Cerebellar nuclear complex (tissue), 1 donor: ENCODE measurements around the gene RYR2.

Experiments used
- DNase-seq, 2 experiments: peaks; one replicate each; lab custom pipeline; 2025; lab: John Stamatoyannopoulos, UW

The RYR2 gene

DNA sequence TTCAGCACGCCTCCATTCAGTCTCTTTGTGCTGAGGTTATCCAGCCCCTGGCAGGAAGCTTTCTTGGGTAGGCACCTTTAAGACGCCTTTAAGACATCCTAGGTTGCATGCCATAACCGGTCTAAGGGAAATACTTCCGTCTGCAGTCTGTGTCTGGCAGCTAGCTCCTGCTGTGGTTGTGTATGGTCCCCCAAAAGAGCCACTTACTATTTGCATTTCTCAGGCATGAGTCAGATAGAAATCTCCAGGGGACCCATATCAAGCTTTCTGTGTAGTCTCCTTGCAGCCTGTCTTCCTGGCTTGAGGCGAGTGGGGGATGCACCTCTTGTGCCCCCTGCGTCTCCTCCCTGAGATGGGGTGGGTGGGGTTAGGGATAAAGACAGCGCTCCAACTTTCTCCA, 10.0 kb upstream of the RYR2 start:
- no peak for DNase-seq

DNA sequence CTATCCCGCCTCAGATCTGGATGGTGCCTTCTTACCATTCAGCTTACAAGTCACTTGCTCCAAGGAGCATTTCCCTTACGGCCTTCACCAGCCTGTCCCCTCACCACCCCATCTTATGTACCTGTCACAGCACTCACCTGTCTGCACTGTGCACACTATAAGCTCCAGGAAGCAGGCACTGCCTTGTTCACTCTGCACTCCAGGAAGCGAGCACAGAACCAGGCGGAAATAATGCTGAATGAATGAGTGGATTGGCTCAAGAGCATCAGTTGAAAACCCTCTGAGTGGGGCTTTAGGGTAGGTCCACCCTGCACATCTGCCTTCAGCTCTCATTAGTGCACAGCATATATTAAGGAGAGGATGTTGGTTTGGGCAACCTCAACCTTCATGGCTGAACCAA, 8.9 kb upstream of the RYR2 start:
- no peak for DNase-seq

DNA sequence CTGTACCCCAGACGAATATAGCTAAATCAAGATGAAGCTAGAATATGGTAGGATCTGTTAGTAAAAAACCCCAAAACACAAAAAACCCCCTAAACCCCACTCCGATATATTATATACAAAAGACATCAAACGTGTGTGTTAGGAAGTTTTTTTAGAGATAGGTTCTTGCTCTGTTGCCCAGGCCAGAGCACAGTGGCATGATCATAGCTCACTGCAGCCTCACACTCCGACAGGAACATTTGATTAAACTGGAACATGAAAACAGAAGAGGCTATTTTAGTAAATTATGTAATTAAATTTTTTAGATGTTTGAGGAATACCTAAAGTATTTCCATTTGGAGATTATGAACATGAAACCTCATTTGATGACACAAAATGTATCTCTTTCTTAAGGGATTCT, 8.2 kb upstream of the RYR2 start:
- no peak for DNase-seq

DNA sequence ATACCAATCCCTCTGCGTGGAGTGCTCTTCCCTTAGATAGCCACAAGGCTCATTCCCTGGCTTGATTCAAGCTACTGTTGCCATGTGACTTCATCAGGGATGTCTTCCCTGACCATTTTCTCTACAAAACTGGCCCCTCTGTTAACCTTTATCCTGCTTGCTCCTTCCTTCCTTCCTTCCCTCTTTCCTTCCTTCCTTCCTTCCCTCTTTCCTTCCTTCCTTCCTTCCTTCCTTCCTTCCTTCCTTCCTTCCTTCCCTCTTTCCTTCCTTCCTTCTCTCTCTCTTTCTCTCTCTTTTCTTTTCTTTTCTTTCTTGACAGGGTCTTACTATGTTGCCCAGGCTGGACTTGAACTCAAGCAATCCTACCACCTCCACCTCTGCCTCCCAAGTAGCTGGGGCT, 6.2 kb upstream of the RYR2 start:
- DNase-seq, result no peak

DNA sequence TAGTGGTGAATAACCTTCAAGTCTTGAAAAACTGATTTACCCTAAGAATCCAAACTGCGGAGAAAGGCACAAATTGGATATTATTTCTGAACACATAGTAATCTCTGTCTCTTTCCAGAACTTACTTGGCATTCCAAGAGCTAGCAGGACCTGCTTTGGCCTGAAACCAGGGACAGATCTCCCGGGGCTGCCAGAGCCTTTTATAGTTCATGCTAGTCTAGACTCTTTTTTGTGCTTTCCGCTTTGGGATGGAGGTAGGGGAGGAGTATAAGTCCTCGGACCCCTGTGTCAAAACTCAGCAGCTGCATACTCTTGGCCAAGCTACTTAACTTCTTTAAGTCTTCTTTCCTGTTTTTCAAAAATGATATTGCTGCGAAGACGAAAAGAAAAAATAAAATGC, 3.8 kb upstream of the RYR2 start:
- DNase-seq, result no peak

DNA sequence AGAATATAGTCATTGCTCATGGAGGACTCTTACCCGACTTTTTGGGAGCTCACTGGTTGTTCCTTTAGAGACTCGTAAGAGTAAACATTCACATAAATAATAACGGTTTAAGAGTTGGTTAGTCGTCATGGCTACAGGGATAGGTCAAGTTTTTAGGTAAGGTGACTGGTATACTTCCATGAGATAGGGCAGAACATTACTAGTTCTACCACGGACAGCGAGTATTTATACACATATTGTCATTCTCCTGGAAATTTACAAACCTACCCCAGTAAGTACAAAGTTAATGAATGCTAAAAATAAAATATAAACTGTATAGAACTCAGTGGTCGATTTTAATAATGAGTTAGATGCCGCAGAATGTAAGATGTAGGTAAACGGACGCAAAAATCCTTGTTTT, 1.2 kb upstream of the RYR2 start:
- DNase-seq, result no peak

DNA sequence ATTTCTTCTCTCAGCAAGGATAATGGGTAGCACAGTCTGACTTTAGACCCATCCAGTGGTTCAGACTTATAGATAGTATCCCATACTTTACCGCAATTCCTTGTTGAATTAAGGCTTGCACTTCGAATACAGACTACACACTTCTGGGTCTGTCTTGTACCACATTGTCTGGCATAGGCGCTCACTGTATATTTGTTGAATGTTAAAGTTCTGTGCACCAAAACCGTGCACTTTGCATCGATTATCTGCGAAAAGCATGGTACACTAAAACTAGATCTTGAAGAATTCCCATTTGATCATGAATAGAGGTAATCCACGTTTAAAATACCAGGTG, 556 bp upstream of the RYR2 start:
- DNase-seq, result no peak

DNA sequence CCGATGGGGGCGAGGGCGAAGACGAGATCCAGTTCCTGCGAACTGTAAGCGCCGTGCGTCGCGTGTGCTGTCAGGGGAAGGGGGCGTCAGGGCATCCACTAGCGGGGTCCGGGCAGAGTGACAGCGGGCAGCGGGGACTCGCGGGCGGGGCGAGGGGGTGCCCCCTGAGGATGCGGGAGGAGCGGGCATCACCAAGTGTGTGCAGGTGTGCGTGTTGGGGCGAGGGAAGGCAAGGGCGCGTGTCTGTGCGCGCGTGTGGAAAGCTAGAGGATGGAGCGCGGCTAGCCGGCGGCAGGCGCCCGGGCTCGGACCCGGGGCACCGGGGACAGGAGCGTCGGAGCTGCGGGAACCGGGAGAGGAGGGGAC, 525 bp downstream of the RYR2 start:
- DNase-seq, result no peak

DNA sequence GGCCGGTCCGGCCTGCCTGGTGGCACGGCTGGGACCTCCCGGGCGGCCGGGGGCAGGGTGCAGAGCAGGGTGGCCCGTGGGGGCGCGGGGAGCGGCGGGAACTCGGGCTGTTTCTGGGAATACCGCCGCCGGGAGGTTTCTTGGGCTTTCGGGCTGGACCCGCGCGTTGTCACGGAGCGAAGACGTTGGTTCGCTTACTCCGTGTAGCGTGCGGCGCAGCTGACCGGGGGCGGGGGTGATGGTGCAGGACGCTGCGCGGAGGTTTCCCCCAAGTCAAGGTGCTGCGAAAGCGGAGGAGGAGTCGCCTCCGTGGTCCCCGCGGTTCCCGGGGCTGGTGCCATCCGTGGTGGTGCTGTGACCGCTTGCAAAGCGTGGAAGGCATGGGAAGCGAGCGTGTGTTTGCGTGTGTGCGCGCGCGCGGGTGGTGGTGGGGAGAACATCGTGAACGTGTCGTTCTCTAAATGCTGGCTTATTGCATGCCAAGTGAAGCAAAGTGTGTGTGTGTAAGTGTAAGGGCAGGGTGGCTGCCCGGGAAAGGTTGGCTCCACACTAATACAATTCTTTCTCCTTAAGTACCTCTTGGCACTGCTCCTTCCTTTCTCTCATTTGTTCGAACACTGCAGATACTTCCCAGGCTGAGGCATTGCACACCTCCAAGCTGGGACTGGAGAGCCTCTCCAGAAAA, 1.1 kb downstream of the RYR2 start:
- DNase-seq, result peak in 1 of 2 experiments; percentile 43

DNA sequence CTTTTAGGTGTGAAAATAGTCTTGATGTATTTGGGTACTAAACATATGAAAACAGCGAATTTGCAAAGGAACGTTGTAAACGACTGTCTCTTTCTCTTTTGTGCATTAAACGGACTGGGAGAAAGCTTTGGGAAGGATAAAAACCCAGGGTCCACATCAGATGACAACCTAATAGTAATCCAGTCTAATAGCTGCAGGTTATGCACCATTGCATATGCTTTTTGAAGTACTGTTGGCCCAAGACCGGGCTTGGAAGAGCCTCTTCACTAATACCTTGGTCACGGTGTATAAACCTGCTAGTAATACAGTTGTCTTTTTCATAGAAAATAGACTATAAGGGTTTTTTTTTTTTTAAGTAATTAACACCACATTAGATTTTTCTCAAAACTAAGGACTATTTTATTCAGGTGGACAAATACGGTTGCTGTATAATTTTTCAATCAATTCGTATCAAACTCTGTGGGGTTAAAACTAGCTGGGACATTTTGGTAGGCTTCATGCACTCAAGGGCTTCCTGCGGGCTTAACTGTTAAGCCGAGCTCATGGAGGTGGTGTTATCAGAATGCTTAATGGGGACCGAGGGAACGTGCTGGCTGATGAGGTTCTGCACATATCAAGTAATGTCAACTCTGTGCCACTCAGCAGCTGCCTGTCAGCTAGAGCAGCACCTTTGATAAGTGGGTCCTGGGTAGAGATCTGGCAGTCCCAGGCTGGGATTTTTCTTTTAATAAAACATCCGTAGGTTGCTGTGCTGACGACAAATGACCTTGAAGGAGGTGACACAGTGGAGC, 2.1 kb downstream of the RYR2 start:
- DNase-seq, result no peak

DNA sequence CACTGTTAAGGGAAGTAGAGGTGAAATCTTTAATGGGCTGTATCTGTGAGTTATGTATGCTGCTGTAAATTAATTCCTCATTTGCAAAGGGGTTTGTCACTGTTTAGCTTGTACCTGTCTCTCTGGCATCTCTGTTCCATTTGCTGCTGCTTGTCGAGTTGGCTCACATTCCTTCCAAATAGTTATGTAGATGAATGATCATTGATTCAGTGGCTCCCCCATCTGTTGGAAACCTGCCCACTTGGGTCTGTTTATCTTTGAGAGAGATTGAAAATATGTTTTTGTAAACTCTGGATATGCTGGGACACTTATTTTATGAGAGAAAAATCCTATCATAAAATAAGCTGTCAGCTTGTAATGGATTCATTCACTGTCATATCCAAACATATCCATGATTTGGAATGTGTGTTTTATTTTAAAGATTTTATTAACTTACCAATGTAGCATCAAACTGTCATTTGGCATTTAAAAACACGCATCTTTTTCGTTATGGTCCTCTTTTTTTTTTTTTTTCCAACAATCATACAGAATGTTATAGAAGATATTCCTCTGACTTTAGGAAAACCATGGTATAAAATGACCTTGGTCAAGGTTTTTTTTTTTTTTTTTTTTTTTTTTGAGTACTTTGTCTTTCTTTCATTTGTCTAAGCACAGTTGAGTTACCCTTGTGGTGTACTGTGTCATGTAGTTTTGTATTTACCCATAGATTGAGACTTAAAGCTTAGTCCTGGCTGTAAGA, 3.5 kb downstream of the RYR2 start:
- no peak for DNase-seq

DNA sequence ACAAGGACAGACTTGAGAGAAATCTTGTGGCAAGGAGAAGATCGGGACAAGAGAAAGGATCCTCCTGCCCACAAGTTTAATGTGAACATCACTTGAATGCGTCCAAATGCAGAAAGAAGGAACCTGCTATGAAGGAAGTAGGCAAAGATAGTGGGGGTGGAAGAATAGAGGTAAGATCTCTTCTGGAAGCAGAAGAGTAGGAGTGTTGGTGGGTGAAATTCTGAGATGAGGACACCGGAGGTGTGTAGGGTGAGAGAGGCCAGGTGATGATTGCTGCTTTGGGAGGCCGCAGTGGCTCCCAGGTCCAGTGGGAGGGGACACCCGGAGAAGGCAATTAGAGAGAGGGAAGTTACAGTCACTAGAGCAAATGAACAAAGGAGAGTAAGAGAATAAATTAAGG, 6.8 kb downstream of the RYR2 start:
- no peak for DNase-seq

DNA sequence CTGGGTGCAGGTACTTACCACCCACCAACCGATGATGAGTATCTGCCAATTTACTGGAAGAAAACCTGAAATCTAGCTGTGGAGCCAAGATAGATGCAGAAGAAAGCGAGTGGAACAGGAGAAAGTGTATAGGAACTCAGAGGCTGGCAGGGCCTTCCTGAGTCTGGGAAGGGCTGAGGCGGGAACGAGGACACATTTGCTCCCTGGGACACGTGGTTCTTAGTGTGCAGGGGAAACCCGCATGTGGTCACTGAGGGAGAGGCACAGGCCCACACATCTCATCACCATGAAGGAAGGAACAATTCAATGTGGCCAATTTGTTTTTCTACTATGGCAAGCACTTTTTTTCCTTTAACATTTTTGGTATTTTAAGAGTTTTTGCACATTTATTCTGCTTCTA, 8.2 kb downstream of the RYR2 start:
- no peak for DNase-seq

DNA sequence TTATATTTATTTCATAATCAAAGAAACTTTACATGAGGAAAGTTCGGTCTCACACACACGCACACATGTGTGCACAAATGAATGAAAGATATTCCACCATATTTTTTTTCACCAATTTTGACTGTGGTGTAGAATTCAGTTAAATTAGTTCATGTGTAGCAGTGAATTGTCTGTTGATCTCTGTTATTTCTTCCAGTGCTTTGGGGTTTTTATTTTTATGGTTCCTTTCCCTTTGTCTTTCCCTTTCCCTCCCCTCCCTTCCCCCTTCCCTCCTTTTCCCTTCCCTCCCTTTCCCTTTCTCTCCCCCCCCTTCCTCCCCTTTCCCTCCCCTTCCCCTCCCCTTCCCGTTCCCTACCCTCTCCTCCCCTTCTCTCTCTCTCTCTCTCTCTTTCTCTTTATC, 8.9 kb downstream of the RYR2 start:
- no peak for DNase-seq

DNA sequence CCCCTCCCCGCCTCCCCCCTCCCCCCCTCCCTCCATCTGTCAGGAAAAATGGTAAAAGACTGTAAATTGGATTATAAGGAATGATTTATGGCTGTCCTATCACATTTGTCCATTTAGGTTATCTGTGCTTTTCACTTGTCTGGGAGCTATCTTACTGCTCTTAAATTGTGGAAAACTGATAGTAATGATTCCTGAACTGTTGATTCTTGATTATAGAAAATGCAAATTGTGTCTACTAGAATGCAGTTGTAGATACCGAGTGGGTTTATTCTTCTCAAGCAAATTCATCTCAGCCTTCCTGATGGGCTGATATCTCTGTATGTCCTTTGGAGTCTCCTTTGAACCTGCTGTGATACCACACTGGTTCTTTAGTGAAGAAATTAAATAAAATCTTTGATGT, 12.3 kb downstream of the RYR2 start:
- no peak for DNase-seq

DNA sequence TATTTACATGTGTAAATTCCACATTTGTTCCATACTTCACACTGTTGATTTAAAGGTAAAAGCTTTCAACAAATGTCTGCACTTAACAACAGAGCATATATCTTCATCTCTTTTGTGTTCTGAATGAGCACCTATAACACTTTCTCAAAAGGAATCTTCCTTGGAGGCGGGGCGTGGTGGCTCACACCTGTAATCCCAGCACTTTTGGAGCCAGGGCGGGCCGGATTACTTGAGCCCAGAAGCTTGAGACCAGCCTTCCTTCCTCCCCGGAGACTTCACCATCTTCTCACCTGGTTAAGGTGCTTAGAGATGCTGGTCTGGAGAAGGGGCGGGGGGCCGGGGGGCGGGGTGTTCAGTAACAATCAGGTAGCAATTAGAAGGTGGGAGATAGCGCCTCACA, 16.5 kb downstream of the RYR2 start:
- no peak for DNase-seq

DNA sequence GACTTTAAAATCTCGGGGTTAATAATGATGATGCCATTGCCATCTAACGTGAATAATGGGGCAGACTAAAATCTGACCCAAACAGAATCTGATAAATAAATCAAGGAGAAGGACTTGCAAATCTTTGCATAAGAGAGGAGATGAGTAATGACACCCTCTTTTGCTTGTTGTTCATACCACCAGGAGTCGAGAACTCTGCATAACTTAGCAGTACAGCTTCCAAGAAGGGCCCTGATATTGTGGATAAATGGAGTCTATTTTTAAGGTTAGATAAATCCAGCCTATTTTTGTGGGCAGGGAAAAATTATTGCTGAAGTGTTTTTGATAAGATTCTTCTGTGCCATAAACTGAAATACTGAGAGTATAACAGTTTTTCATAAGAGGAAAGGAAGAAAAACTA, 17.3 kb downstream of the RYR2 start:
- DNase-seq, result no peak

DNA sequence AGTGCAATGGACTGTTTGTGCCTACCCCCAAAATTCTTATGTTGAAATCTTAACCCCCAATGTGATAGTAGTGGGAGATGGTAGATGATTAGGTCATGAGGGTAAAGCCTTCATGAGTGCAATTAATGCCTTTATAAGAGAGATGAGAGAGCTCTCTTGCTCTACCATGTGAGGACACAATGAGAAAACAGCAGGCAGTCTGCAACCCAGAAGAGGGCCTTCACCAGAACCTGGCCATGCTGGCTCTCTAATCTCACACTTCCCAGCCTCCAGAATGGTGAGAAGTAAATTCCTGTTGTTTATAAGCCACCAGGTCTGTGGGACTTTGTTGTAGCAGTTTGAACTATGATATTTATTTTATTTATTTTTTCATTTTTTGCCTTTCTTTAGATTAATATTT, 21.0 kb downstream of the RYR2 start:
- DNase-seq, result no peak

DNA sequence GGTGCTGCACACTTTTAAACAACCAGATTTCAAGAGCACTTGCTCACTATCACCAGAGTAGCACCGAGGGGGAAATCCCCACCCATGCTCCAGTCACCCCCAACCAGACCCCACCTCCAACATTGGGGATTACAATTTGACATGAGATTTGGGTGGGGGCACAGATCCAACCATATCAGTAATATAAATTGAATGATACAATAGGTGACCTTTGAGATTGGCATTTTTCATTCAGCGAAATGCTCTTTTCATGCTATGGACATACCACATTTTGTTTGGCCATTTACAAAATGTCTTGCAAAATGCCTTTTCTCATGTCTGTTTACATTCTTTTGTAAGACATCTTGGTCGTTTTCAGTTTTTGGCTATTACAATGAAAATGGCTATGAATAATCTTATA, 23.9 kb downstream of the RYR2 start:
- no peak for DNase-seq

DNA sequence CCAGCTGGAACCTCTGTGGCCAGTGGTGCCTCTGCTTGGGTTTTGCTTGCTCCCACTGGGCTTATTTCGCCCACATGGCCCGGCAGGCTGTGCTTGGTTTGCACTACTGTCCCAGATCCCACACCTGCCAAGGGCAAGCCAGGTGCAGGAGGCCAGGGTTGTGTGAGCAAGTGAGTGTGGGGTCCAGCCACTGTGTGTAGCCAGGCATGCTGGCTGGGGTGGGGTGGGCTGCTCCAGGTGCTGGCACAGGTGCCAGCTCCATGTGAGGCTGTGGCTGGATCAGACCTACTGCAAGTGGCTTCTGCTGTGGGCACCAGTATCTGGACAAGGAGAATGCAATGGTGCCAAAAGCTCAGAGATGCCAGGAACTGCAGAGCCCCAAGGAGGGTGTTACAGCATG, 28.5 kb downstream of the RYR2 start:
- no peak for DNase-seq

DNA sequence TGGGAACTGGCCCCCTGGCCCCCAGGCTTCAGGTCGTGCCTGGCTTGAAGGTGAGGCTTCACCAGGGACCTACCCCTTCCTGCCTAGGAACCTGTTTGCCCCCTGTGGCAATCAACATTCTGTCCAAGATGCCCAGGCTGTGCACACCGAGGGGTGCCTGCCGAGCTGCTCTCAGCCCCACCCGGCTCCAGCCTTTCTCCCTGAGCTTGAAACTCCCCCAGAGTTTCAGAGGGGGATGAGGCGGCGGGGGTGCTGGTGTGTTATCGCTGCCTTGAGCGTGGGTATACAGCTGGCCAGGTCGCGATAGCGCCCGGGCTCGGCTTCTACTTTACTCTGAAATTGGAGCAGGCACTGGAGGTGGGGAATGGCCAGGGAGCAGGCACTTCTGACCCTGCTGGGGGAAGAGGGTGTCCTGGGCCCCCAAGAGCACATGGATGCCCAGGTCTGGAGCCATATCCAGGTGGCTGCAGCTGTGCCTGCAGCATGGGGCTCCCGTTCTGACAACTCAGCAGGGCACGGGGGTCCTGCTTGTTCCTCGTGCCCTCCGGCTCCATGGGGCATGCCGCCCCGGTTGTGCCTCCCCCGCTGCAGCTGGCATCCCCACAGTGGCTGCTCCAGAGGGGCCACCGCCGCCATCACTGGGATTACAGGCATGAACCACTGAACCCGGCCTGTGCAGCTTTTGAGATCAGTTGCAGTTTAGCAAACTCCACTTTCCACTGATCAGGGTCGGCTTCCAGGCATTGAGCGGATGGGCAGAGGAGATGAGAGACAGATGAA, 29.8 kb downstream of the RYR2 start:
- DNase-seq, result no peak

DNA sequence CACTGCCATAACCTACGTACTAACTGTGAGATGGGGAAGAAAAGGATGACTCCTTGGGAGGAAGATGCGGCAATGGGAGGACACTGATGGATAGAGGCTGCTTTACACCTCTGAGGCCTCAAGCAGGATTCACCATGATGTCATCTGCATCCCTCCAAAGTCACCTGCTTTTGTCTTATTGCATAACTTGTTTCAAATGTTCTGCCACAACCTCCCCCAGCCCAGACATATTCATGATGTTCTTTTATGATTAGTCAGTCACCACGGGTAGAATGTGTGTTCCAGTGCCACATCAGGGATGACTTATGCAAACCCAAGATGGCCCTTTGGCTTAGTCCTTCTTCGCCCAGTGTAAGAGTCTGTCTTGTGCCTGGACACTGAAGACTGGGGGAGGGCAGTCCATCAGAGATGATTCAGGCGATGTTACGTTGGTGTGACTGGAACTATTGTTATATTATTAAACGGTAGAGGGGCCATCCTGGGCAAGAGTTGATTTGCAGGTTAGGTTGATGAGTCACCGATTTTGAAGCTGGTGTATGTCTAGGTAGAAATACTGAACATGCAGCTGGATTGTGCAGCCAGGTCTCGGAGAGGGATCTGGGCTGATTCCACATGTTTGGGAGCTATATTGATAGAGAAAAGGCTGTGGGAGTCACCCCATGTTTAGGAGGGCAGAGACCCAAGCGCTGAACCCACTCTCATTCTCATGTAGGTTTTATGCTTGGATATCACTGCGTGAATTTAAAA, 32.6 kb downstream of the RYR2 start:
- no peak for DNase-seq
